Measurements from ENCODE around the gene NCBP3. TPM values are rescaled to one million over a fixed set of nuclear protein-coding genes. Genes with fewer than 3 reads are reported as not detected.

NCBP3 gene
- total RNA-seq, 1 donor = 21.4 TPM

GRCh38 chr17:3768769-3769168, 77.3 kb downstream of the NCBP3 start:
- no peak overlapping the region for H3K27ac ChIP-seq (ENCODE audit: low read depth, low read length)
- no peak overlapping the region for H3K4me2 ChIP-seq (ENCODE audit: insufficient read depth, low read length)
- no peaks in the 10 kb centered on the region for H3K79me2 ChIP-seq (ENCODE audit: insufficient read depth, low read length)
- H2AFZ ChIP-seq (ENCODE audit: low read length) = no peak overlapping the region
- no peaks in the 10 kb centered on the region for H3K36me3 ChIP-seq (ENCODE audit: insufficient read depth, low read length)
- H3K4me3 ChIP-seq (ENCODE audit: insufficient read depth, low read length) = no peak overlapping the region
- no peaks in the 10 kb centered on the region for H3K9me3 ChIP-seq (ENCODE audit: low read depth, low read length)
- no peaks in the 10 kb centered on the region for H3K27me3 ChIP-seq (ENCODE audit: insufficient read depth, low read length)
- H4K20me1 ChIP-seq (ENCODE audit: insufficient read depth, low read length) = no peaks in the 10 kb centered on the region
- TF ChIP-seq CTCF (IDR thresholded peaks at IDR 0.05; ENCODE audit: extremely low read depth, low read depth, low read length) = no peak
- DNase-seq (ENCODE audit: insufficient read length, low spot score, missing footprints) = no peak
- peaks cover 3% of the 10 kb centered on the region for H3K4me1 ChIP-seq (ENCODE audit: insufficient read depth, low read length)

GRCh38 chr17:3768341-3768740, 77.7 kb downstream of the NCBP3 start:
- Histone ChIP-seq H3K4me3 (ENCODE audit: insufficient read depth, low read length) (no peak overlapping the region), H2AFZ (ENCODE audit: low read length) (no peak overlapping the region), H3K27me3 (ENCODE audit: insufficient read depth, low read length) (no peaks in the 10 kb centered on the region), H4K20me1 (ENCODE audit: insufficient read depth, low read length) (no peaks in the 10 kb centered on the region), H3K27ac (ENCODE audit: low read depth, low read length) (no peak overlapping the region), H3K4me2 (ENCODE audit: insufficient read depth, low read length) (no peak overlapping the region), H3K9me3 (ENCODE audit: low read depth, low read length) (no peaks in the 10 kb centered on the region), H3K79me2 (ENCODE audit: insufficient read depth, low read length) (no peaks in the 10 kb centered on the region), H3K36me3 (ENCODE audit: insufficient read depth, low read length) (no peaks in the 10 kb centered on the region), H3K4me1 (ENCODE audit: insufficient read depth, low read length) (no peaks in the 10 kb centered on the region)
- no peak for TF ChIP-seq CTCF (IDR thresholded peaks at IDR 0.05; ENCODE audit: extremely low read depth, low read depth, low read length)
- no peak for DNase-seq (ENCODE audit: insufficient read length, low spot score, missing footprints)

- Histone ChIP-seq H3K4me3 (ENCODE audit: insufficient read depth, low read length) (no peak overlapping the region), H3K27me3 (ENCODE audit: insufficient read depth, low read length) (no peaks in the 10 kb centered on the region), H3K9me3 (ENCODE audit: low read depth, low read length) (no peaks in the 10 kb centered on the region), H3K4me1 (ENCODE audit: insufficient read depth, low read length) (no peaks in the 10 kb centered on the region), H3K79me2 (ENCODE audit: insufficient read depth, low read length) (no peaks in the 10 kb centered on the region), H3K27ac (ENCODE audit: low read depth, low read length) (no peak overlapping the region), H3K4me2 (ENCODE audit: insufficient read depth, low read length) (no peak overlapping the region), H2AFZ (ENCODE audit: low read length) (no peak overlapping the region), H4K20me1 (ENCODE audit: insufficient read depth, low read length) (no peaks in the 10 kb centered on the region), H3K36me3 (ENCODE audit: insufficient read depth, low read length) (no peaks in the 10 kb centered on the region)
- TF ChIP-seq CTCF (IDR thresholded peaks at IDR 0.05; ENCODE audit: extremely low read depth, low read depth, low read length) = no peak
- no peak for DNase-seq (ENCODE audit: insufficient read length, low spot score, missing footprints)
Observed at GRCh38 chr17:3766779-3767178, 79.3 kb downstream of the NCBP3 start.

GRCh38 chr17:3765981-3766380, 80.1 kb downstream of the NCBP3 start:
- Histone ChIP-seq H2AFZ (ENCODE audit: low read length) (no peak overlapping the region), H3K27ac (ENCODE audit: low read depth, low read length) (no peak overlapping the region), H3K4me3 (ENCODE audit: insufficient read depth, low read length) (no peak overlapping the region), H3K9me3 (ENCODE audit: low read depth, low read length) (no peaks in the 10 kb centered on the region), H3K79me2 (ENCODE audit: insufficient read depth, low read length) (no peaks in the 10 kb centered on the region), H3K4me1 (ENCODE audit: insufficient read depth, low read length) (no peaks in the 10 kb centered on the region), H3K4me2 (ENCODE audit: insufficient read depth, low read length) (no peak overlapping the region), H4K20me1 (ENCODE audit: insufficient read depth, low read length) (no peaks in the 10 kb centered on the region), H3K36me3 (ENCODE audit: insufficient read depth, low read length) (no peaks in the 10 kb centered on the region), H3K27me3 (ENCODE audit: insufficient read depth, low read length) (no peaks in the 10 kb centered on the region)
- DNase-seq (ENCODE audit: insufficient read length, low spot score, missing footprints) = peak; percentile 10
- no peak for TF ChIP-seq CTCF (IDR thresholded peaks at IDR 0.05; ENCODE audit: extremely low read depth, low read depth, low read length)

All from osteoblast (primary cell).